HUDEP-2 (cell line): Measurements from ENCODE around the gene CMTR1.

Experiments used
- DNase-seq, 76 experiments: peaks; one replicate each; lab custom pipeline; 2025; ENCODE audit not compliant: unreplicated experiment in 76 of 76; lab: John Stamatoyannopoulos, UW

Gene CMTR1

GRCh38 chr6:37525460-37526357, 92.7 kb downstream of the CMTR1 start:
- DNase-seq, result peak in 9 of 76 experiments; percentile 5 to 31 (median 17)

GRCh38 chr6:37528541-37528940, 95.5 kb downstream of the CMTR1 start:
- DNase-seq, result no peak

GRCh38 chr6:37530297-37530696, 97.3 kb downstream of the CMTR1 start:
- no peak for DNase-seq

GRCh38 chr6:37531026-37531425, 98.0 kb downstream of the CMTR1 start:
- DNase-seq, result no peak
